ENCODE results near the gene WDR45B.

DNA sequence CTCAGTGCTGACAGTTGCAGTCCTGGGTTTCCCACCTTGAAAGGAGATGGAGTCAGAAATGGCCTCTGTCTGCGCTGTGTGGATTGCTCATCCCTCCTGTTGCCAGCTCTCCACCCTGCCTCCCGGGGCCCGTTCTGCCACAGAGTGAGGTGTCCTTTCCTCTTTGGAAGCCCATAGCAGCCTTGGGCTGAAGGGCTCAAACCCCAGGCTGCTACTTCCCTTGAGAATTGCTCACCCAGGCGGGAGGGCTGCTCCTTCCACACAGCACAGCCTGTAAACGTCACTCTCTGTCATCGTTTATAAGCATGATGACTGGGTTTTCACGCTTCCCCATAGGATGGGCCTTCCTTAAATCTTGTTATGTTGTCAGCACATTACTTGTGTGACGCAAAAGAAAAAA, 66.0 kb downstream of the WDR45B start:
- TF ChIP-seq, protein P1, sequence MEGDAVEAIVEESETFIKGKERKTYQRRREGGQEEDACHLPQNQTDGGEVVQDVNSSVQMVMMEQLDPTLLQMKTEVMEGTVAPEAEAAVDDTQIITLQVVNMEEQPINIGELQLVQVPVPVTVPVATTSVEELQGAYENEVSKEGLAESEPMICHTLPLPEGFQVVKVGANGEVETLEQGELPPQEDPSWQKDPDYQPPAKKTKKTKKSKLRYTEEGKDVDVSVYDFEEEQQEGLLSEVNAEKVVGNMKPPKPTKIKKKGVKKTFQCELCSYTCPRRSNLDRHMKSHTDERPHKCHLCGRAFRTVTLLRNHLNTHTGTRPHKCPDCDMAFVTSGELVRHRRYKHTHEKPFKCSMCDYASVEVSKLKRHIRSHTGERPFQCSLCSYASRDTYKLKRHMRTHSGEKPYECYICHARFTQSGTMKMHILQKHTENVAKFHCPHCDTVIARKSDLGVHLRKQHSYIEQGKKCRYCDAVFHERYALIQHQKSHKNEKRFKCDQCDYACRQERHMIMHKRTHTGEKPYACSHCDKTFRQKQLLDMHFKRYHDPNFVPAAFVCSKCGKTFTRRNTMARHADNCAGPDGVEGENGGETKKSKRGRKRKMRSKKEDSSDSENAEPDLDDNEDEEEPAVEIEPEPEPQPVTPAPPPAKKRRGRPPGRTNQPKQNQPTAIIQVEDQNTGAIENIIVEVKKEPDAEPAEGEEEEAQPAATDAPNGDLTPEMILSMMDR (IDR thresholded peaks at IDR 0.05), result no peak
- no peak for TF ChIP-seq POLR2A (IDR thresholded peaks at IDR 0.05)
